Activated B cell treated with CpG ODN at 0.5 μM for 24 hours (primary cell): Measurements from ENCODE around the gene ARV1. TPM values are rescaled to one million over a fixed set of nuclear protein-coding genes. Genes with fewer than 3 reads are reported as not detected.
"Not testable (repeated sequence)": the region's sequence is repeated elsewhere in the genome, so short reads cannot be mapped to it uniquely, and the experiment has no call there.

ENCODE experiments used
- ATAC-seq: fragments of 200-7000 bp; cut with Tn5 transposase; one replicate; pipeline ENCODE4 v1.10.0; 2021; ENCODE audit warnings: low read depth, mild to moderate bottlenecking, moderate library complexity
- CTCF ChIA-PET: fragments of 350-600 bp; sonication (Branson Sonifier 250); formaldehyde crosslinking; loops from one replicate; lab custom pipeline; 2021; ENCODE audit warnings: antibody characterized with exemption; lab: Charles Lee
- POLR2A ChIA-PET: fragments of 350-600 bp; sonication (Branson Sonifier 250); formaldehyde crosslinking; loops from one replicate; lab custom pipeline; 2021; ENCODE audit warnings: antibody characterized with exemption; lab: Charles Lee
- DNase-seq: peaks from one replicate; pipeline ENCODE4 v3.0.0; 2022
- H3K27ac Mint-ChIP-seq: one replicate; pipeline ENCODE4 v1.8.0; 2020; ENCODE audit warnings: mixed read lengths
- H3K27me3 Mint-ChIP-seq: one replicate; pipeline ENCODE4 v1.8.0; 2021; ENCODE audit warnings: mixed read lengths
- H3K36me3 Mint-ChIP-seq: one replicate; pipeline ENCODE4 v1.8.0; 2021; ENCODE audit warnings: low read depth, mixed read lengths
- H3K4me1 Mint-ChIP-seq: one replicate; pipeline ENCODE4 v1.8.0; 2021; ENCODE audit warnings: mixed read lengths
- H3K4me3 Mint-ChIP-seq: one replicate; pipeline ENCODE4 v1.8.0; 2020; ENCODE audit warnings: mild to moderate bottlenecking, mixed read lengths
- H3K9me3 Mint-ChIP-seq: one replicate; pipeline ENCODE4 v1.8.0; 2020; ENCODE audit warnings: mixed read lengths
- CTCF ChIP-seq: fragments of 200-600 bp; IDR thresholded peaks from one replicate; pipeline ENCODE4 v1.8.0; 2022; ENCODE audit warnings: antibody characterized with exemption, mild to moderate bottlenecking
- intact Hi-C: fragments of 100-400 bp; cut with micrococcal nuclease; formaldehyde crosslinking; loops from one replicate; pipeline ENCODE4 v1.15.1; 2024
- total RNA-seq: library from RNA; stranded (reverse); gene quantifications from 2 replicates; pipeline ENCODE4 v1.2.3, GENCODE V29; 2022

The ARV1 gene
- total RNA-seq, 1 donor from 2014 or later: 13.7 TPM

- H3K4me3 Mint-ChIP-seq: peak overlapping the region; percentile 80
- POLR2A ChIA-PET: no interaction called here
- H3K9me3 Mint-ChIP-seq: peaks cover 4% of the 10 kb centered on the region
- H3K4me1 Mint-ChIP-seq: peaks cover 10% of the 10 kb centered on the region
- CTCF ChIA-PET: no interaction called here
- ATAC-seq (no peak), DNase-seq (no peak)
- no peak overlapping the region for H3K27ac Mint-ChIP-seq
- intact Hi-C loops: loop anchor here (2.0 to 5.0 kb wide), 3 partner anchors 124 to 295 kb away; partner anchors contain the start of gene EXOC8
- no peak for TF ChIP-seq CTCF
- H3K27me3 Mint-ChIP-seq: peaks cover 10% of the 10 kb centered on the region
- no peaks in the 10 kb centered on the region for H3K36me3 Mint-ChIP-seq
These were observed 62.9 kb downstream of the ARV1 start for GRCh38 chr1:231041719-231042261.

GRCh38 chr1:231044588-231044987 is 65.7 kb downstream of the ARV1 start:
- Mint-ChIP-seq H3K4me1 (peaks cover 5% of the 10 kb centered on the region), H3K9me3 (peaks cover 4% of the 10 kb centered on the region), H3K27ac (no peak overlapping the region), H3K4me3 (no peak overlapping the region), H3K36me3 (no peaks in the 10 kb centered on the region), H3K27me3 (peaks cover 10% of the 10 kb centered on the region)
- intact Hi-C loops: loop anchor here (5.0 kb wide), 1 partner anchor 127 kb away; no protein-coding TSS in a partner anchor
- DNase-seq (no peak), ATAC-seq (no peak)
- TF ChIP-seq CTCF: no peak
- POLR2A ChIA-PET: no interaction called here
- CTCF ChIA-PET: no interaction called here

DNA sequence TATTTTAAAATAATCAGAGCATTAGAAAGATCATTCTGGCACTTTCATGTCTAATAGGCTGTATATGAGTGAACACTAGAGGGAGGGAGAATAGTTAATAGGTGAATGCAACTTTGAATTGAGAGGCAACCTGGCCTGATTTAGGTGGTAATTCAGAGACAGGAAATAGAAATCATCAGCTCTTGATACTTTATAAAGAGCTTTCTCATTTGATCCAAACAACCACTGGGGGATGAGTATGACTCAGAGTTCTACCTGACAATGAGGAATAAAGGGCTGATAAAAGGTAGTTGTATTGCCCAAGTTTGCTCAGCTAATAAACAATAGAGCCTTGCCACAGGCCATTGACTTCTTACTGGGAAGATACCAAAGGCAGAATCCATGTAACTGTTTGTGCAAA is 66.4 kb downstream of the ARV1 start:
- peaks cover 10% of the 10 kb centered on the region for H3K27me3 Mint-ChIP-seq
- no peak overlapping the region for H3K4me3 Mint-ChIP-seq
- peaks cover 5% of the 10 kb centered on the region for H3K4me1 Mint-ChIP-seq
- intact Hi-C loops: no loop called here
- DNase-seq: no peak
- ChIA-PET CTCF (no interaction called here), POLR2A (no interaction called here)
- H3K36me3 Mint-ChIP-seq: no peaks in the 10 kb centered on the region
- ATAC-seq: no peak
- peaks cover 4% of the 10 kb centered on the region for H3K9me3 Mint-ChIP-seq
- H3K27ac Mint-ChIP-seq: no peak overlapping the region
- TF ChIP-seq CTCF: no peak

- CTCF ChIA-PET, H3K9me3 Mint-ChIP-seq, ATAC-seq, DNase-seq, H3K36me3 Mint-ChIP-seq, H3K27me3 Mint-ChIP-seq, intact Hi-C loops, H3K27ac Mint-ChIP-seq, H3K4me3 Mint-ChIP-seq, H3K4me1 Mint-ChIP-seq, POLR2A ChIA-PET: not testable (repeated sequence)
These were observed 67.2 kb downstream of the ARV1 start for GRCh38 chr1:231045921-231046729.

DNA sequence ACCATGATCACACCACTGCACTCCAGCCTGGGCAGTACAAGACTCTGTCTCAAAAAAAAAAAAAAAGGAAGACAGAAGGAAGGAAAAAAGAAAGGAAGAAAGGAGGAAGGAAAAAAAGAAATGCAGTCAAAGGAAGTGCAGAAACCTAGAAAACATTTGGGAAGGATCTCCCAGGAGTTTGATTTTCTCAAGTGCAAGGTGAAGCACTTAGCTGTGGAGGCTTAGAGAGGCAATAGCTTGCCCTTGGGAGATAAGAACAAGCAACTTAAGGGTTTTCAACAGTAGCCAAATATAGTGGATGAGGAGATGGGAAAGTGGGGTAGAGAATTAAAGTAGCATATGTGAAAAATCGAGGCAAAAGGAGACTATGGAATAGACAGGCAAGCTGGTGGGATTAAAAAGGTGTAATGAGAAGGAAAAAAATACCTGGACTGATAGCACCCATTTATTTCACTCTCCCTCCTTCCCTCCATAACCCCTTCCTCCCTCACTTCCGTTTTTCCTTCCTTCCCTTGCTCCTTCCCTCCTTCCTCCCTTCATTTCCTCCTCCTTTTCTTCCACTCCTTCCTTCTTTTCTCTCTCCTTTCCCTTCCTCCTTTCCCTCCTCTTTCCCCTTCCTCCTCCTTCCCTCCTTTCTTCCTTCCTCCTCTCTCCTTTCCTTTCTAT is 68.0 kb downstream of the ARV1 start:
- Mint-ChIP-seq H3K4me1 (no peaks in the 10 kb centered on the region), H3K27me3 (peaks cover 10% of the 10 kb centered on the region), H3K4me3 (no peak overlapping the region), H3K36me3 (no peaks in the 10 kb centered on the region), H3K27ac (no peak overlapping the region), H3K9me3 (peaks cover 4% of the 10 kb centered on the region)
- ATAC-seq (no peak), DNase-seq (no peak)
- CTCF ChIA-PET: no interaction called here
- POLR2A ChIA-PET: no interaction called here
- intact Hi-C loops: no loop called here
- no peak for TF ChIP-seq CTCF

DNA sequence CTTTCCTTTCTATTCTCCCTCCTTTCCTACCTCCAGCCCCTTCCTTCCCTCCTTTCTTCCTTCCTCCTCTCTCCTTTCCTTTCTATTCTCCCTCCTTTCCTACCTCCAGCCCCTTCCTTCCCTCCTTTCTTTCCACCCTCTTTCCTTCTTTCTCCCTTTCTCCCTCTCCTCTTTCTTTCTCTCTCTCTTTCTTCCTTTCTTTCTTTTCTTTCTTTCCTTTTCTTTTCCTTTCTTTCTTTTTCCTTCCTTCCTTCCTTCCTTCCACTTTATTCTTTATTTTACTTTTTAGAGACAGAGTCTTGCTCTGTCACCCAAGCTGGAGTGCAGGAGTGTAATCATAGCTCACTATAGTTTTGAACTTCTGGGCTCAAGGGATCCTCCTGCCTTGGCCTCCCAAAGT is 68.6 kb downstream of the ARV1 start:
- H3K4me3 Mint-ChIP-seq, H3K36me3 Mint-ChIP-seq, H3K4me1 Mint-ChIP-seq, H3K27me3 Mint-ChIP-seq, POLR2A ChIA-PET, H3K27ac Mint-ChIP-seq, CTCF ChIA-PET, H3K9me3 Mint-ChIP-seq, intact Hi-C loops, ATAC-seq, DNase-seq: not testable (repeated sequence)

DNA sequence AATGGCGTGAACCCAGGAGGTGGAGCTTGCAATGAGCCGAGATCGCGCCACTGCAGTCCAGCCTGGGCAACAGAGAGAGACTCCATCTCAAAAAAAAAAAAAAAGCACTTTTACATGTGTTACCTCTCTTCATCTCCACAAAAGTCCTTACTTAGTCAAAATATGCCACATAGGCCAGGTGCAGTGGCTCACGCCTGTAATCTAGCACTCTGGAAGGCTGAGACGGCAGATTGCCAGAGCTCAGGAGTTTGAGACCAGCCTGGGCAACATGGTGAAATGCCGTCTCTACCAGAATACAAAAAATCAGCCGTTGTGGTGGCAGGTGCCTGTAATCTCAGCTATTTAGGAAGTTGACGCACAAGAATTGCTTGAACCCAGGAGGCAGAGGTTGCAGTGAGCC is 69.5 kb downstream of the ARV1 start:
- ATAC-seq, POLR2A ChIA-PET, H3K9me3 Mint-ChIP-seq, H3K4me3 Mint-ChIP-seq, H3K27ac Mint-ChIP-seq, H3K27me3 Mint-ChIP-seq, H3K36me3 Mint-ChIP-seq, DNase-seq, H3K4me1 Mint-ChIP-seq, intact Hi-C loops, CTCF ChIA-PET: not testable (repeated sequence)
